AG10803 (cell line): ENCODE results near the gene ANTXRL.
"Not testable (repeated sequence)": the region's sequence is repeated elsewhere in the genome, so short reads cannot be mapped to it uniquely, and the experiment has no call there.

Source experiments
- DNase-seq: peaks from one replicate; pipeline ENCODE4 v3.0.0; 2010; ENCODE audit warnings: low read depth
- H3K4me3 ChIP-seq: 2 replicates; pipeline ENCODE4 v1.5.1; 2011; ENCODE audit warnings: mild to moderate bottlenecking, low read length, control low read depth
- TF ChIP-seq, protein P1 (sequence below): conservative IDR thresholded peaks from 2 replicates; pipeline ENCODE4 v1.5.1; 2011; ENCODE audit warnings: mild to moderate bottlenecking, low read length, control low read depth, inconsistent platforms

ANTXRL gene

DNA sequence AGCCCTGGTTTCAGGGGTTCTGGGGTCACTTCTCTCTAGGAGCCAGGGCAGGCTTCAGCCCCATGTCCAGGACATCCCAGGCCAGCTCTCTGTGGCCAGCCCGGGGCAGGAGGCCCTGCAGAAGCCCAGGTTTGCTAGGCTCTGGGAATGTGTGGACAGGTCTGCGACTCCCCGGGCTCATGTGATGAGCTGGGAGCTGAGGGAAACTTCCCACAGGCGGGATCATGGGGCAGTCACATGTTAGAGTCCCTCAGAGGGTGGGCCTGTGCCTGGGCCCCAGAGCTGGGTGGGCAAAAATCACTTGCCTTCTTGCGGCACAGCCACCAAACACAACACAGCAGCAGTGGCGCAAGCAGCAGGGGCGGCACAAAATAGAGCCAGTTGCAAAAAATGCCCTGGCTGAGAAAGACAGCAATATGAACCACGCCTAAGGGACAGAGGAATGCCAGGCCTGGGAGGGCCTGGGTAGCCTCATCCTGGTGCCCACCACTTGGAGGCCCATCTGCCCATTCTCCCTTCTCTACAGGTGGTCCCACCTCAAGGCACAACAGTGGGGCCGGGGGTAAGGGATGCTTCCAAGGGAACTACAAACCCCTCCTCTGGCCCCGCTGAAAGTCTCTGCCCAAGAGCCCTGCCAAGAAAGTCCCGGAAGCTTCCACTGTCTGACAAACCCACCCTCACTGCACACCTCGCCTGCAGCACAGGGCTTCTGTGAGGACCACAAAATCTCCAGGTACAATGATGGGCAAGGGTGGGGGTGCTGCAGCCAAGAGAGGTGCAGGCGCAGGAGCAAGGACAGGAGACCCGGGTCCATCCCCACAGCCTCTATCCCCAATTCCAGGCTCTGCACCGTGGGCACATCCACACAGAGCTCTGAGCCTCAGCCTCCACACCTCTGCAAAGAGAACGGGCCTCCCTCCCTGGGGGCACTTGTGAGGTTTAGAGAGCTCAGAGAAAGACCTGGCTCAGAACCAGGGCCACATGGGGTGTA is 34.6 kb upstream of the ANTXRL start:
- no peak overlapping the region for H3K4me3 ChIP-seq
- no peak for DNase-seq
- TF ChIP-seq, protein P1, sequence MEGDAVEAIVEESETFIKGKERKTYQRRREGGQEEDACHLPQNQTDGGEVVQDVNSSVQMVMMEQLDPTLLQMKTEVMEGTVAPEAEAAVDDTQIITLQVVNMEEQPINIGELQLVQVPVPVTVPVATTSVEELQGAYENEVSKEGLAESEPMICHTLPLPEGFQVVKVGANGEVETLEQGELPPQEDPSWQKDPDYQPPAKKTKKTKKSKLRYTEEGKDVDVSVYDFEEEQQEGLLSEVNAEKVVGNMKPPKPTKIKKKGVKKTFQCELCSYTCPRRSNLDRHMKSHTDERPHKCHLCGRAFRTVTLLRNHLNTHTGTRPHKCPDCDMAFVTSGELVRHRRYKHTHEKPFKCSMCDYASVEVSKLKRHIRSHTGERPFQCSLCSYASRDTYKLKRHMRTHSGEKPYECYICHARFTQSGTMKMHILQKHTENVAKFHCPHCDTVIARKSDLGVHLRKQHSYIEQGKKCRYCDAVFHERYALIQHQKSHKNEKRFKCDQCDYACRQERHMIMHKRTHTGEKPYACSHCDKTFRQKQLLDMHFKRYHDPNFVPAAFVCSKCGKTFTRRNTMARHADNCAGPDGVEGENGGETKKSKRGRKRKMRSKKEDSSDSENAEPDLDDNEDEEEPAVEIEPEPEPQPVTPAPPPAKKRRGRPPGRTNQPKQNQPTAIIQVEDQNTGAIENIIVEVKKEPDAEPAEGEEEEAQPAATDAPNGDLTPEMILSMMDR: no peak

DNA sequence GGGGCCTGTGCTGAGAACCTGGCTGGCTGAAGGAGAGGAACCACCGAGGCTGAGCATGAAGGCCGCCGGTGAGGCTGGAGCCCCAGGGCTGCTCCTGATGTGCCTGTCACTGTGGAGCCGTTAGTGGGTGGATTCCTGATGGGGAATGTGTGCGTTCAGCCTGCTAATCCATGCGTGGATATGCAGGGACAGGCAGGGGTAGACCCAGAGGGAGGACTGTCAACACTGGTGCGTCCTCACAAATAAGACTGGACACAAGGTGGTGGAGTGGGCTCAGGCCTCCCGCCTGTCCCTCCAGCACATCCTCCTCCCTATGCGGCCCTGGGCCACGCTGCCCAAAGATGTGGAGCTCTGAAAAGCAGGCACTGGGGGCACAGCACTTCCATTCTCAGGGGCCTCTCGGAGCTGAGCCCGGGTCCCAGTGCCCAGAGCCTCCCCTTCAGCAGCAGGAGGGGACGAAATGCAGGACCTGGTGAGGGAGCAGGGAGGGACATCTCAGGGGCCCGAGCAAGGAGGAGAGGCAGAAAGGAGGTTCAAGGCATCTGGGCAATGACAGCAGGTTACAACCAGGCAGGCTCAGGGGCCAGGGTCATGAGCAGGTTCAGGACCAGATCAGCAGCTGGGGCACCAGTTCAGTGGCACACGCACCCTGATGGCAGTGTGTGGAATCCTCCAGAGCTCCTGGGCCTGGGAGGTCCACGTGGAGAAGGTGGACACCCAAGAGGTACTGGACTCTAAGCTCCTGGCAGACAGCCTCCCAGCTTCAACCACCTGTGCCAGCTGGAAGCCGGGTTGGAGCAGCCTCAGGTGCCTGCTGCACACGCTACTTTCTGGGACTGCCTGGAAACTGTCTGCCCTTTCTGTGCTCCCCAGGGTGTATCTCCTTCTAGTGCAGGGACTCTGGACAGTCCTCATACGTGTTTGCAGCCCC is 33.5 kb upstream of the ANTXRL start:
- H3K4me3 ChIP-seq: no peak overlapping the region
- no peak for DNase-seq
- TF ChIP-seq, protein P1: no peak

DNA sequence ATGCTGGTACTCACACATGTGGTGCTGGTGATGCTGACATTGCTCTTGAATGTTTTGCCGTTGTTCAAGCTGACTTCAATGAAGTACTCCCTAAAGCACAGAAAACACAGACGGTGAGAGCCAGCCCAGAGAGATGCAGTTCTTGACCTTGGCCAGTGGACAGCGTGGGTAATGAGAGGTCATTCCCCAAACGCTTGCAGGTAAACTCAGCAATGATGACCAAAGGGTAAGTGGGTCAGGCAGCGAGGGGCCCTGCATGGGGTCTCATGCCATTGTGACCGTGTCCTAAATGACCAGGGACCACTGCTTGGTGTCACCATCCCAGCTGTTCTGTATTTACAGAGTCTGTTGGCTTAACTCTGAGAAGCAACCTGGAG is 32.8 kb upstream of the ANTXRL start:
- H3K4me3 ChIP-seq: no peak overlapping the region
- TF ChIP-seq, protein P1: no peak
- DNase-seq: no peak

DNA sequence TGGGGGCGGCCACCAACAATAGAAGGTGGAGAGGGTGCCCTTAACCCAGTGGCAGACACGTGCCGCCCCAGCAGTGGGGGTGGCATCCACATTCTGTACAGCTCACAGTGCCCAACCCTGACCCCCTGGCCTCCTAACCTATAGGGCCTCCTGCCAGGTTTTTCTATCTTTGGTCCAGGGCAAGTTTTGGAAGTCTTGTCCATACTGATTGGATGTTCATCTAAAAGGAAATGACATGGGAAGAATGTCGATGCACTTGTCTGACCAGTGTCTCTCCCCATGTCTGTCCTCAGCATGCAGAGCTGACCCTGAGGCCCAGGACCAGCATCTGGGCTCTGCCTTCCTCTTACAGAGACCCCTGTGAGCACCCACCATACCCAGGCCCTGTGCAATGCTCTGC is 32.3 kb upstream of the ANTXRL start:
- no peak overlapping the region for H3K4me3 ChIP-seq
- TF ChIP-seq, protein P1: no peak
- no peak for DNase-seq

DNA sequence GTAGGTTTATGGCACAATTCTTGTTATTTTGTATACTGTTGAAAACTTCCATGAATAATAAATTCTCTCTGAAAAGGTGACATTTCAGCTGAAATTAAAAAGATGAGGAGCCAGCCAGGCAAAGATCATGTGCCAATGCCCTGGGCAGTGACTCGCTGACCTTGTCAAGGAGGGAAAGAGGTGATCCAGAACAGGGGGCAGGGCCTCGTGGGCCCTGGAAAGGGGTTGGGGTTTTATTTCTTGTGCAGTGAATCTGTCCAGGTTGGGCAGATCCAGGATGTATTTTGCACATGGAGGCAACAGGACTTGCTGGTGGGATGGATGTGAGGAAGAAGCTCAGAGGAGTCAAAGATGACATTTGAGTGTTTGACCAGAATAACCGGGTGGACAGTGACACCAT is 31.6 kb upstream of the ANTXRL start:
- not testable (repeated sequence) for DNase-seq, H3K4me3 ChIP-seq

DNA sequence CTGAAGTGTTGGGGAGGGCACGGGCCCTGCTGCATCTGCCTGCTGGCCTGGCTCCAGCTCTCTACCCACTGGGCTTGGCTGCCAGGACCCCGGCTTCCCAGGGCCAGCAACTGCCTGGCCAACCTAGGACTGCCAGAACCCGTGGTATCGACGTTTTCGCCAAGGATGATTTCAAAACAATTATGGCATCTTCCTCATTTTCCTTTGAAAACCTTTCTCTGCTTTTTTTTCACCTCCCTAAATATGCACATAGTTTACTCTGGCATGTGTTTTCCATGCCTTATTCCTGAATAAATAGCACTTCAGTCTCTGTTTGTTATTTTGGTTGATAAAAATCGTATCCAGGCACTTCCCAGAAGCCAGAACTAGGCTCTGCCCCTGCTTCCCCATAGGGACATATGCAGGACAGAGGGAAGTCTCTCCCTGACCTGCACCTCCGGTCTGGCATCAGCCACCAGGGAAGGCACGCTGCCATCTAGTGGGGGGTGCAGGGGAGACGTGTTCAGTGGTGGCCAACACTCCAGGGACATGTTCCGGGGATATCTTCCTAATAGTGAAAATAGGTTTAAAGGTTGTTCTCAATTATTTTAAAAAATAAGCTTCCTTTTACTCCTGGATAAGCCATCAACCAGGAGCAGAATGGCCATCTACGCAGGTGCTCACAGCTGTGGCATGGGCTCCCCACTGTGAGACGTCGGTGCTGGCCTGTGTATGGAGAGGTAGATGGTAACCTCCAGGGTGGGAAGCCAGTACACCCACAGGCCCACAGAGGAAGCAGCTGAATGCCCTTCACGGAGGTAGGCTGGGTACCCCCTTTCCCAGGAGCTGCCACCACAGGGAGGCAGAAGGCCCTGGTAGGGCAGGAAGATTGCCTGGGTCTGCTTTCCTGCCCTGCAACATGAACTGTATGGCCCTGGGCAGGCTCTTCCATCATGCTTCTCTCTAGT is 30.7 kb upstream of the ANTXRL start:
- no peak overlapping the region for H3K4me3 ChIP-seq
- peak; percentile 24 for DNase-seq
- TF ChIP-seq, protein P1: peak; percentile 25; the same call in 1 of the 2 replicates
